K562 (cell line): ENCODE results near the gene SIRPB2. TPM values are rescaled to one million over a fixed set of nuclear protein-coding genes. Genes with fewer than 3 reads are reported as not detected.

ENCODE experiments used
- ATAC-seq: fragments of 200-7000 bp; cut with Tn5 transposase; 3 replicates; pipeline ENCODE4 v1.9.1; 2020; ENCODE audit warnings: moderate library complexity
- BruUV-seq: library from RNA; stranded (reverse); fragments of 400-500 nt; replicated peaks from 2 replicates; lab custom pipeline; 2021; lab: Mats Ljungman, UMichigan
- CTCF ChIA-PET: fragments of 300-600 bp; formaldehyde crosslinking; extraction: SDS; loops from one replicate; lab custom pipeline; 2021; ENCODE audit warnings: low intra/inter-chr PET ratio; lab: Yijun Ruan, JAX
- POLR2A ChIA-PET: fragments of 300-600, 350-650 bp; sonication (Branson Sonifier 250); formaldehyde crosslinking; extraction: SDS; loops from one replicate; lab custom pipeline; 2021; ENCODE audit warnings: antibody characterized with exemption, inconsistent platforms; lab: Yijun Ruan, JAX
- DNase-seq, 4 experiments: peaks; one replicate each; pipeline versions ENCODE4 v3.0.0 to v3.0.0-alpha.2; 2011 to 2018; ENCODE audit warnings: low spot score in 3 of 4, mixed read lengths in 3 of 4; ENCODE audit errors: extremely low read depth in 1 of 4
- FAIRE-seq: peaks from 2 replicates; lab custom pipeline; 2011; peaks lifted over from hg19 to GRCh38; lab: Jason Lieb, UNC
- H2AFZ ChIP-seq: 2 replicates; pipeline ENCODE4 v1.6.0; 2011; ENCODE audit warnings: low read depth, low read length, control low read depth, inconsistent platforms
- H3K27ac ChIP-seq: fragments of 200-600 bp; 3 replicates; pipeline ENCODE4 v1.8.0; 2011; ENCODE audit warnings: low read depth, mild to moderate bottlenecking, control low read depth, inconsistent platforms, low read length, moderate library complexity, mixed read lengths; ENCODE audit errors: extremely low read depth
- H3K27me3 ChIP-seq, 2 experiments: fragments of 300-600 bp in 1 of 2; 2 replicates in 1 of 2; 3 replicates in 1 of 2; pipeline versions ENCODE4 v1.6.0 to v1.8.0; 2011; ENCODE audit warnings: inconsistent platforms in 2 of 2, low read length in 2 of 2, mild to moderate bottlenecking in 1 of 2, mixed read lengths in 1 of 2, moderate library complexity in 1 of 2; ENCODE audit not compliant: control insufficient read depth in 2 of 2, insufficient read depth in 2 of 2
- H3K36me3 ChIP-seq: fragments of 300-600 bp; 3 replicates; pipeline ENCODE4 v1.8.0; 2011; ENCODE audit warnings: mild to moderate bottlenecking, low read length, inconsistent platforms; ENCODE audit not compliant: control insufficient read depth, insufficient read depth
- H3K4me1 ChIP-seq, 2 experiments: fragments of 200-600 bp in 1 of 2; replicated peaks in 1 of 2; 2 replicates in 1 of 2; 3 replicates in 1 of 2; pipeline versions ENCODE4 v1.5.1 to v1.8.0; 2011; ENCODE audit warnings: inconsistent platforms in 2 of 2, low read length in 2 of 2, mild to moderate bottlenecking in 1 of 2, mixed read lengths in 1 of 2, moderate library complexity in 1 of 2; ENCODE audit not compliant: control insufficient read depth in 2 of 2, insufficient read depth in 2 of 2
- H3K4me2 ChIP-seq: 2 replicates; pipeline ENCODE4 v1.6.1; 2011; ENCODE audit warnings: low read length, control low read depth, inconsistent platforms, mixed read lengths; ENCODE audit not compliant: insufficient read depth
- H3K4me3 ChIP-seq: fragments of 200-600 bp; sonication (generic), shearing (Covaris generic); 2 replicates; pipeline ENCODE4 v1.5.1; 2016; ENCODE audit warnings: control low read depth, inconsistent platforms
- H3K79me2 ChIP-seq: fragments of 200-600 bp; 3 replicates; pipeline ENCODE4 v1.8.0; 2011; ENCODE audit warnings: low read length, inconsistent platforms; ENCODE audit not compliant: control insufficient read depth, insufficient read depth
- H3K9ac ChIP-seq, 2 experiments: 2 replicates each; pipeline versions ENCODE4 v1.6.0 to v1.6.1; 2011; ENCODE audit warnings: low read depth in 2 of 2, low read length in 2 of 2, control low read depth in 1 of 2, inconsistent platforms in 1 of 2, mild to moderate bottlenecking in 1 of 2, mixed read lengths in 1 of 2; ENCODE audit not compliant: insufficient read depth in 1 of 2
- H3K9me1 ChIP-seq: one replicate; pipeline ENCODE4 v1.6.0; 2011; ENCODE audit warnings: inconsistent platforms, mild to moderate bottlenecking, low read length, moderate library complexity; ENCODE audit not compliant: control insufficient read depth, insufficient read depth
- H3K9me3 ChIP-seq: replicated peaks from 2 replicates; pipeline ENCODE4 v1.5.1; 2011; ENCODE audit warnings: low read depth, low read length, inconsistent platforms; ENCODE audit not compliant: control insufficient read depth, insufficient read depth
- H4K20me1 ChIP-seq: replicated peaks from 2 replicates; pipeline ENCODE4 v1.6.1; 2011; ENCODE audit warnings: low read length, inconsistent platforms, mixed read lengths; ENCODE audit not compliant: control insufficient read depth, insufficient read depth
- BACH1 ChIP-seq: fragments of 200-800 bp; sonication (Bioruptor generic); IDR thresholded peaks from 2 replicates; pipeline ENCODE4 v1.6.1; 2016; ENCODE audit warnings: missing genetic modification characterization, missing compliant biosample characterization
- ELF2 ChIP-seq: fragments of 250-450 bp; sonication (Bioruptor Pico); IDR thresholded peaks from 2 replicates; pipeline ENCODE4 v1.5.0; 2021; ENCODE audit warnings: mild to moderate bottlenecking
- ESRRB ChIP-seq: fragments of 250-450 bp; sonication (Bioruptor Pico); IDR thresholded peaks from 2 replicates; pipeline ENCODE4 v1.5.0; 2020; ENCODE audit warnings: mild to moderate bottlenecking, moderate library complexity, borderline replicate concordance
- FOS ChIP-seq: IDR thresholded peaks from 3 replicates; pipeline ENCODE4 v1.6.1; 2011; ENCODE audit not compliant: insufficient read length; ENCODE audit errors: extremely low read depth
- HDAC3 ChIP-seq: fragments of 450-650 bp; IDR thresholded peaks from 2 replicates; pipeline ENCODE4 v1.6.1; 2018; ENCODE audit warnings: borderline replicate concordance, mild to moderate bottlenecking, moderate library complexity; ENCODE audit not compliant: partially characterized antibody
- HSF4 ChIP-seq: fragments of 250-450 bp; sonication (Bioruptor Pico); IDR thresholded peaks from 2 replicates; pipeline ENCODE4 v2.1.2; 2022; ENCODE audit warnings: mild to moderate bottlenecking, moderate library complexity, borderline replicate concordance
- NFE2L1 ChIP-seq: fragments of 450-650 bp; IDR thresholded peaks from 2 replicates; pipeline ENCODE4 v1.6.1; 2016; ENCODE audit warnings: missing genetic modification characterization, low read depth, mild to moderate bottlenecking, missing compliant biosample characterization, moderate library complexity, borderline replicate concordance
- NR3C1 ChIP-seq: sonication (generic); formaldehyde crosslinking; IDR thresholded peaks from 2 replicates; pipeline ENCODE4 v1.8.1; 2022; ENCODE audit warnings: missing genetic modification reagents
- PTBP1 ChIP-seq: fragments of 200-400 bp; formaldehyde crosslinking; IDR thresholded peaks from 2 replicates; pipeline ENCODE4 v1.6.1; 2017; ENCODE audit warnings: low read depth, low read length
- RNF2 ChIP-seq: sonication (generic); IDR thresholded peaks from 2 replicates; pipeline ENCODE4 v1.6.1; 2016
- RUNX1 ChIP-seq: sonication (generic); IDR thresholded peaks from 2 replicates; pipeline ENCODE4 v1.6.1; 2016; ENCODE audit warnings: antibody characterized with exemption, low read depth
- SIN3B ChIP-seq: fragments of 450-650 bp; IDR thresholded peaks from 2 replicates; pipeline ENCODE4 v1.6.1; 2017; ENCODE audit warnings: low read depth, mild to moderate bottlenecking, moderate library complexity
- WHSC1 ChIP-seq: IDR thresholded peaks from one replicate; pipeline ENCODE4 v1.6.1; 2012; ENCODE audit warnings: low read length, control low read depth, inconsistent platforms
- XRCC3 ChIP-seq: fragments of 450-650 bp; IDR thresholded peaks from 2 replicates; pipeline ENCODE4 v1.6.1; 2017; ENCODE audit warnings: mild to moderate bottlenecking, moderate library complexity
- YBX1 ChIP-seq: fragments of 450-650 bp; IDR thresholded peaks from 2 replicates; pipeline ENCODE4 v1.7.1; 2016; ENCODE audit warnings: mild to moderate bottlenecking
- ZNF584 ChIP-seq: fragments of 200-800 bp; sonication (Bioruptor generic); IDR thresholded peaks from 2 replicates; pipeline ENCODE4 v1.6.1; 2016; ENCODE audit warnings: low read depth, mild to moderate bottlenecking, missing genetic modification characterization, missing compliant biosample characterization
- ZNF76 ChIP-seq: fragments of 250-450 bp; sonication (Bioruptor Pico); IDR thresholded peaks from 2 replicates; pipeline ENCODE4 v1.4.0; 2020; ENCODE audit warnings: mild to moderate bottlenecking, moderate library complexity, borderline replicate concordance
- in situ Hi-C: fragments of 300-500 bp; cut with MboI; formaldehyde crosslinking; loops from 4 replicates; pipeline ENCODE4 v1.15.0; 2018; ENCODE audit warnings: inconsistent platforms, mixed read lengths
- intact Hi-C: fragments of 100-400 bp; cut with micrococcal nuclease; formaldehyde crosslinking; loops from 2 replicates; pipeline ENCODE4 v1.14.2; 2022
- polyA plus RNA-seq, 8 experiments: library from polyadenylated mRNA; depleted of rRNA in 4 of 8; stranded (reverse) in 5 of 8; unstranded in 3 of 8; fragments of >200 nt; fragmentation: Nextera tagmentation in 2 of 8; fragmentation: Illumina TruSeq in 1 of 8; extraction: Ambion mirVana in 2 of 8; extraction: Trizol in 1 of 8; gene quantifications; 2 replicates each; pipeline versions ENCODE4 v1.2.1 to v1.2.3, GENCODE V29; 2011 to 2014; ENCODE audit warnings: inconsistent platforms in 1 of 8, missing spikeins in 1 of 8
- total RNA-seq, 7 experiments: library from RNA; depleted of rRNA in 6 of 7; stranded (reverse); fragments of >200 nt in 6 of 7; fragmentation: Illumina TruSeq in 2 of 7; extraction: Trizol in 2 of 7; gene quantifications; 2 replicates each; pipeline versions ENCODE4 v1.2.1 to v1.2.3, GENCODE V29; 2011 to 2021; ENCODE audit warnings: low replicate concordance in 1 of 7
- TF ChIP-seq, protein P1 (sequence below): fragments of 450-650 bp; formaldehyde crosslinking; IDR thresholded peaks from 2 replicates; pipeline ENCODE4 v1.4.0; 2020; ENCODE audit warnings: mild to moderate bottlenecking
- TF ChIP-seq, protein P2 (sequence below): fragments of 250-450 bp; sonication (Bioruptor Pico); IDR thresholded peaks from 2 replicates; pipeline ENCODE4 v1.4.0; 2020; ENCODE audit warnings: mild to moderate bottlenecking, moderate library complexity

SIRPB2 gene
- total and polyA plus RNA-seq, 9 of the 15 experiments (the other 6 are each of a cell fraction or from before 2014, with no cell fraction given) = 0.07 TPM; not detected in 7

DNA sequence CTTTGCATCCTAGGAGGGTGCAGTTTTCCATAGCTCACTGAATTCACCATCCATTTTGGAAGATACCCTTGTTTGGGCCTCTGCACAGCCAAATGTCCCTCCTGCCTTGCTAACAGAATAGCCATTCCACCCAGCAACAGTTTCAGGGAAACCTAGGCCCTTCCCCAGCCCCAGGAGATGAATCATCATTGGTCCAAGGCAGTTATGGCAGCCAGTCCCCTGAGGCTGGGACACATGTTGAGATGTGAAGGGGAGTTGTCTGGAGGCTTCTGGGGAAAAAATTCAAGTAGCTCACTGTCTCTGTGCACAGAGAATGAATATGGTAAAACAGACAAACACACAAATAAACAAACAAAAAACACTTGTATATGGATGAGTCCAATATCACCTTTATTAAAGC, 17.4 kb upstream of the SIRPB2 start:
- H2AFZ ChIP-seq = no peak overlapping the region
- H3K4me2 ChIP-seq = no peak overlapping the region
- ChIA-PET POLR2A (no interaction called here), CTCF (interaction anchor here (0.7 kb wide), 1 partner anchor 269 kb away, joined by 3 read pairs; no protein-coding TSS in a partner anchor)
- H4K20me1 ChIP-seq = no peaks in the 10 kb centered on the region
- intact Hi-C loops (loop anchor here (10.0 kb wide), 1 partner anchor 194 kb away; no protein-coding TSS in a partner anchor), in situ Hi-C loops (loop anchor here (25.0 kb wide), 1 partner anchor 254 kb away; no protein-coding TSS in a partner anchor)
- 0 out of 5 replicates have a peak, but pooled peaks cover 0 to 6% of the 10 kb centered on the region in 2 experiments for H3K27me3 ChIP-seq
- DNase-seq (no peak), FAIRE-seq (no peak), ATAC-seq (no peak)
- BruUV-seq = no TSS peak
- no peak overlapping the region for H3K4me3 ChIP-seq
- H3K27ac ChIP-seq = no peak overlapping the region
- no peaks in the 10 kb centered on the region for H3K4me1 ChIP-seq
- H3K9ac ChIP-seq = no peak overlapping the region
- no peaks in the 10 kb centered on the region for H3K9me1 ChIP-seq
- no peak for TF ChIP-seq HDAC3
- no peak for TF ChIP-seq SIN3B
- no peak for TF ChIP-seq RNF2
- no peak for TF ChIP-seq RUNX1
- no peak for TF ChIP-seq WHSC1
- no peak for TF ChIP-seq FOS
- TF ChIP-seq PTBP1 = no peak
- TF ChIP-seq, protein P1, sequence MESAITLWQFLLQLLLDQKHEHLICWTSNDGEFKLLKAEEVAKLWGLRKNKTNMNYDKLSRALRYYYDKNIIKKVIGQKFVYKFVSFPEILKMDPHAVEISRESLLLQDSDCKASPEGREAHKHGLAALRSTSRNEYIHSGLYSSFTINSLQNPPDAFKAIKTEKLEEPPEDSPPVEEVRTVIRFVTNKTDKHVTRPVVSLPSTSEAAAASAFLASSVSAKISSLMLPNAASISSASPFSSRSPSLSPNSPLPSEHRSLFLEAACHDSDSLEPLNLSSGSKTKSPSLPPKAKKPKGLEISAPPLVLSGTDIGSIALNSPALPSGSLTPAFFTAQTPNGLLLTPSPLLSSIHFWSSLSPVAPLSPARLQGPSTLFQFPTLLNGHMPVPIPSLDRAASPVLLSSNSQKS (CRISPR knock-in tag) = no peak
- TF ChIP-seq HSF4 (CRISPR knock-in tag) = no peak
- no peak for TF ChIP-seq ESRRB
- TF ChIP-seq, protein P2, sequence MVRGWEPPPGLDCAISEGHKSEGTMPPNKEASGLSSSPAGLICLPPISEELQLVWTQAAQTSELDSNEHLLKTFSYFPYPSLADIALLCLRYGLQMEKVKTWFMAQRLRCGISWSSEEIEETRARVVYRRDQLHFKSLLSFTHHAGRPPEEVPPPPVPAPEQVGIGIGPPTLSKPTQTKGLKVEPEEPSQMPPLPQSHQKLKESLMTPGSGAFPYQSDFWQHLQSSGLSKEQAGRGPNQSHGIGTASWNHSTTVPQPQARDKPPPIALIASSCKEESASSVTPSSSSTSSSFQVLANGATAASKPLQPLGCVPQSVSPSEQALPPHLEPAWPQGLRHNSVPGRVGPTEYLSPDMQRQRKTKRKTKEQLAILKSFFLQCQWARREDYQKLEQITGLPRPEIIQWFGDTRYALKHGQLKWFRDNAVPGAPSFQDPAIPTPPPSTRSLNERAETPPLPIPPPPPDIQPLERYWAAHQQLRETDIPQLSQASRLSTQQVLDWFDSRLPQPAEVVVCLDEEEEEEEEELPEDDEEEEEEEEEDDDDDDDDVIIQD (CRISPR knock-in tag) = no peak
- no peak for TF ChIP-seq ZNF584 (CRISPR knock-in tag)
- TF ChIP-seq NFE2L1 (tag) = no peak
- TF ChIP-seq NR3C1 (CRISPR knock-in tag) = no peak
- TF ChIP-seq ZNF76 (CRISPR knock-in tag) = no peak
- TF ChIP-seq ELF2 (CRISPR knock-in tag) = no peak
- no peak for TF ChIP-seq YBX1
- no peak for TF ChIP-seq XRCC3
- TF ChIP-seq BACH1 (tag) = no peak
- H3K79me2 ChIP-seq = no peaks in the 10 kb centered on the region
- no peaks in the 10 kb centered on the region for H3K9me3 ChIP-seq
- no peaks in the 10 kb centered on the region for H3K36me3 ChIP-seq
